Mesenchymal stem cell (in vitro differentiated cells and primary cell): ENCODE results near the gene MMP13.

Source experiments
- DNase-seq: peaks from one replicate; pipeline ENCODE4 v3.0.0-alpha.2; 2013
- H2AFZ ChIP-seq: one replicate; pipeline ENCODE4 v1.6.1; 2013; ENCODE audit warnings: low read depth, mild to moderate bottlenecking, control low read depth, inconsistent platforms, low read length, moderate library complexity
- H2AK5ac ChIP-seq: 2 replicates; pipeline ENCODE4 v1.6.1; 2013; ENCODE audit warnings: low read length, moderate library complexity, mild to moderate bottlenecking, inconsistent platforms; ENCODE audit not compliant: severe bottlenecking
- H2BK120ac ChIP-seq: one replicate; pipeline ENCODE4 v1.6.1; 2013; ENCODE audit warnings: low read depth, mild to moderate bottlenecking, inconsistent platforms, low read length, moderate library complexity
- H2BK12ac ChIP-seq, 2 experiments: one replicate each; pipeline ENCODE4 v1.6.1; 2013; ENCODE audit warnings: inconsistent platforms in 2 of 2, low read length in 2 of 2, mild to moderate bottlenecking in 2 of 2, moderate library complexity in 2 of 2, control low read depth in 1 of 2
- H2BK15ac ChIP-seq: one replicate; pipeline ENCODE4 v1.6.1; 2013; ENCODE audit warnings: mild to moderate bottlenecking, low read depth, inconsistent platforms; ENCODE audit not compliant: poor library complexity, severe bottlenecking
- H2BK5ac ChIP-seq: 2 replicates; pipeline ENCODE4 v1.6.1; 2013; ENCODE audit warnings: low read depth, mild to moderate bottlenecking, low read length, control low read depth, inconsistent platforms; ENCODE audit not compliant: poor library complexity, severe bottlenecking
- H3K14ac ChIP-seq, 2 experiments: one replicate each; pipeline ENCODE4 v1.6.1; 2013; ENCODE audit warnings: inconsistent platforms in 2 of 2, low read length in 2 of 2, control low read depth in 1 of 2, mild to moderate bottlenecking in 1 of 2, moderate library complexity in 1 of 2
- H3K18ac ChIP-seq, 2 experiments: one replicate each; pipeline ENCODE4 v1.6.1; 2013; ENCODE audit warnings: inconsistent platforms in 2 of 2, low read length in 2 of 2, control low read depth in 1 of 2, low read depth in 1 of 2, mild to moderate bottlenecking in 1 of 2
- H3K23ac ChIP-seq, 2 experiments: one replicate each; pipeline ENCODE4 v1.6.1; 2013; ENCODE audit warnings: inconsistent platforms in 2 of 2, low read length in 2 of 2, mild to moderate bottlenecking in 2 of 2, moderate library complexity in 2 of 2, control low read depth in 1 of 2
- H3K27ac ChIP-seq: 2 replicates; pipeline ENCODE4 v1.5.1; 2013; ENCODE audit warnings: mild to moderate bottlenecking, moderate library complexity, low read length, control low read depth, inconsistent platforms; ENCODE audit not compliant: poor library complexity, severe bottlenecking
- H3K27me3 ChIP-seq, 2 experiments: 2 replicates each; pipeline versions ENCODE4 v1.6.1 to v1.7.0; 2013; ENCODE audit warnings: low read length in 2 of 2, mild to moderate bottlenecking in 2 of 2, moderate library complexity in 2 of 2, control low read depth in 1 of 2, inconsistent platforms in 1 of 2; ENCODE audit not compliant: control insufficient read depth in 1 of 2, insufficient read depth in 1 of 2
- H3K36me3 ChIP-seq, 2 experiments: 2 replicates each; pipeline versions ENCODE4 v1.6.1 to v1.7.0; 2013; ENCODE audit warnings: low read length in 2 of 2, control low read depth in 1 of 2, inconsistent platforms in 1 of 2, low read depth in 1 of 2, mild to moderate bottlenecking in 1 of 2; ENCODE audit not compliant: insufficient read depth in 2 of 2, control insufficient read depth in 1 of 2
- H3K4ac ChIP-seq, 2 experiments: one replicate each; pipeline ENCODE4 v1.6.1; 2013; ENCODE audit warnings: inconsistent platforms in 2 of 2, low read length in 2 of 2, mild to moderate bottlenecking in 2 of 2, moderate library complexity in 2 of 2, control low read depth in 1 of 2, low read depth in 1 of 2
- H3K4me1 ChIP-seq: 2 replicates; pipeline ENCODE4 v1.6.1; 2013; ENCODE audit warnings: low read depth, low read length, control low read depth; ENCODE audit not compliant: control insufficient read depth, insufficient read depth
- H3K4me2 ChIP-seq: 2 replicates; pipeline ENCODE4 v1.6.1; 2013; ENCODE audit warnings: low read length, mild to moderate bottlenecking, inconsistent platforms; ENCODE audit not compliant: poor library complexity, severe bottlenecking
- H3K4me3 ChIP-seq, 2 experiments: 2 replicates each; pipeline versions ENCODE4 v1.5.1 to v1.7.0; 2013; ENCODE audit warnings: low read length in 2 of 2, mild to moderate bottlenecking in 2 of 2, control low read depth in 1 of 2, low read depth in 1 of 2; ENCODE audit not compliant: insufficient read depth in 1 of 2
- H3K79me1 ChIP-seq: replicated peaks from 2 replicates; pipeline ENCODE4 v1.6.1; 2013; ENCODE audit warnings: mild to moderate bottlenecking, control low read depth, low read length, inconsistent platforms; ENCODE audit not compliant: poor library complexity, severe bottlenecking
- H3K9ac ChIP-seq: 2 replicates; pipeline ENCODE4 v1.7.0; 2013; ENCODE audit warnings: mild to moderate bottlenecking, low read length, moderate library complexity
- H3K9me3 ChIP-seq: 2 replicates; pipeline ENCODE4 v1.7.0; 2013; ENCODE audit warnings: mild to moderate bottlenecking, low read length; ENCODE audit not compliant: control insufficient read depth
- H4K8ac ChIP-seq: one replicate; pipeline ENCODE4 v1.6.1; 2013; ENCODE audit warnings: inconsistent platforms, mild to moderate bottlenecking, low read length, moderate library complexity
- H4K91ac ChIP-seq: one replicate; pipeline ENCODE4 v1.6.1; 2013; ENCODE audit warnings: mild to moderate bottlenecking, low read length, inconsistent platforms
- WGBS: methylation state at CpG from one replicate; pipeline ENCODE4 v1.1.7; 2013; ENCODE audit warnings: mixed read lengths; 5-methylcytosine and 5-hydroxymethylcytosine counted together

The MMP13 gene

GRCh38 chr11:102972853-102973252, 17.3 kb upstream of the MMP13 start:
- H3K4me3 ChIP-seq, result no peak overlapping the region
- H2BK12ac ChIP-seq, result no peak overlapping the region
- no peak overlapping the region for H4K8ac ChIP-seq
- DNase-seq, result no peak
- no peak overlapping the region for H3K14ac ChIP-seq
- no peak overlapping the region for H3K23ac ChIP-seq
- no peak overlapping the region for H2BK120ac ChIP-seq
- H3K36me3 ChIP-seq, result no peaks in the 10 kb centered on the region
- no peak overlapping the region for H2BK15ac ChIP-seq
- no peak overlapping the region for H2AFZ ChIP-seq
- no peak overlapping the region for H4K91ac ChIP-seq
- H3K18ac ChIP-seq, result no peak overlapping the region
- no peak overlapping the region for H3K27ac ChIP-seq
- 83% methylated on average over 1 of the region's 1 CpG for WGBS
- H3K79me1 ChIP-seq, result no peaks in the 10 kb centered on the region
- H3K9ac ChIP-seq, result no peak overlapping the region
- H2AK5ac ChIP-seq, result no peak overlapping the region
- no peak overlapping the region for H2BK5ac ChIP-seq
- peaks cover 1% of the 10 kb centered on the region for H3K4me1 ChIP-seq
- H3K4ac ChIP-seq, result no peak overlapping the region
- no peaks in the 10 kb centered on the region for H3K27me3 ChIP-seq
- H3K9me3 ChIP-seq, result no peaks in the 10 kb centered on the region
- no peak overlapping the region for H3K4me2 ChIP-seq

- no peak for DNase-seq
- no peak overlapping the region for H2BK120ac ChIP-seq
- no peak overlapping the region for H3K4ac ChIP-seq
- H3K79me1 ChIP-seq, result no peaks in the 10 kb centered on the region
- H3K9me3 ChIP-seq, result no peaks in the 10 kb centered on the region
- no peak overlapping the region for H3K27ac ChIP-seq
- H2BK12ac ChIP-seq, result no peak overlapping the region
- H3K23ac ChIP-seq, result no peak overlapping the region
- H3K4me1 ChIP-seq, result no peaks in the 10 kb centered on the region
- no peak overlapping the region for H4K91ac ChIP-seq
- no peak overlapping the region for H3K4me2 ChIP-seq
- H3K9ac ChIP-seq, result no peak overlapping the region
- no peak overlapping the region for H2BK15ac ChIP-seq
- no peak overlapping the region for H3K18ac ChIP-seq
- H3K4me3 ChIP-seq, result peak overlapping the region in 1 of 2 experiments; percentile 6
- no peaks in the 10 kb centered on the region for H3K36me3 ChIP-seq
- H2BK5ac ChIP-seq, result no peak overlapping the region
- no peaks in the 10 kb centered on the region for H3K27me3 ChIP-seq
- H2AFZ ChIP-seq, result no peak overlapping the region
- H3K14ac ChIP-seq, result no peak overlapping the region
- no peak overlapping the region for H2AK5ac ChIP-seq
- no peak overlapping the region for H4K8ac ChIP-seq
Observed at GRCh38 chr11:102971766-102972165, 16.2 kb upstream of the MMP13 start.

- Histone ChIP-seq H2BK5ac (no peak overlapping the region), H3K4me3 (no peak overlapping the region), H3K4me1 (peaks cover 2% of the 10 kb centered on the region), H3K36me3 (no peaks in the 10 kb centered on the region), H3K4ac (no peak overlapping the region), H2BK12ac (no peak overlapping the region), H3K27me3 (peaks cover 0 to 3% of the 10 kb centered on the region in 2 experiments), H3K23ac (no peak overlapping the region), H4K8ac (no peak overlapping the region), H3K18ac (no peak overlapping the region), H2AFZ (no peak overlapping the region), H3K27ac (no peak overlapping the region), H2BK15ac (no peak overlapping the region), H3K14ac (no peak overlapping the region), H3K79me1 (no peaks in the 10 kb centered on the region), H2AK5ac (no peak overlapping the region), H3K9ac (no peak overlapping the region), H4K91ac (no peak overlapping the region), H3K4me2 (no peak overlapping the region), H3K9me3 (no peaks in the 10 kb centered on the region), H2BK120ac (no peak overlapping the region)
- DNase-seq, result no peak
- no CpG with 5 or more reads among the region's 1 CpG for WGBS
Observed at GRCh38 chr11:102967497-102967896, 12.0 kb upstream of the MMP13 start.

GRCh38 chr11:102966011-102966410, 10.5 kb upstream of the MMP13 start:
- H4K8ac ChIP-seq, result no peak overlapping the region
- H3K27ac ChIP-seq, result no peak overlapping the region
- H3K4me3 ChIP-seq, result no peak overlapping the region
- no peak overlapping the region for H3K23ac ChIP-seq
- no peak overlapping the region for H2BK15ac ChIP-seq
- no peak overlapping the region for H3K4me2 ChIP-seq
- no peaks in the 10 kb centered on the region for H3K9me3 ChIP-seq
- H2BK12ac ChIP-seq, result no peak overlapping the region
- no peak overlapping the region for H3K9ac ChIP-seq
- peaks cover 0 to 4% of the 10 kb centered on the region in 2 experiments for H3K27me3 ChIP-seq
- no peak overlapping the region for H3K18ac ChIP-seq
- H3K14ac ChIP-seq, result no peak overlapping the region
- no peaks in the 10 kb centered on the region for H3K36me3 ChIP-seq
- H2AK5ac ChIP-seq, result no peak overlapping the region
- no peaks in the 10 kb centered on the region for H3K79me1 ChIP-seq
- no peak overlapping the region for H4K91ac ChIP-seq
- H3K4ac ChIP-seq, result no peak overlapping the region
- H2AFZ ChIP-seq, result no peak overlapping the region
- H2BK5ac ChIP-seq, result no peak overlapping the region
- H3K4me1 ChIP-seq, result peaks cover 2% of the 10 kb centered on the region
- no peak overlapping the region for H2BK120ac ChIP-seq
- no peak for DNase-seq
